ENCODE data around the gene ZFX.

Gene ZFX

DNA sequence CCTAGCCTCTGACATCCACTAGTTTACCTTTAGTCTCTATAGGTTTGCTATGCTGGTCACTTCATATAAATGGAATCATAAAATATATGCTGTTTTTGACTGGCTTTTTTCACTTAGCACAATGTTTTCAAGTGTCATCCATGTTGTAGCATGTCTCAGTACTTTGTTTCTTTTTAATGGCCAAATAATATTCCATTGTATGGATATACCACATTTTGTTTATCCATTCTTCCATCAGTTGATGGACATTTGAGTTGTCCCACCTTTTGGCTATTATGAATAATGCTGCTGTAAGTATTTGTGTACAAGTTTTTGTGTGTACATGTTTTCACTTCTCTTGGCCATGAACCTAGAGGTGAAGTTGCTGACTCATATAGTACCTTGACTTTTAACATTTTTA lies 75.7 kb downstream of the ZFX start:
- H3K9me3 ChIP-seq (ENCODE audit: low read length): no peaks in the 10 kb centered on the region
- no peak overlapping the region for H3K4me3 ChIP-seq (ENCODE audit: low read depth in 1 of 2, low read length in 2 of 2)
- H3K27me3 ChIP-seq (ENCODE audit: control insufficient read depth in 1 of 2, insufficient read depth in 2 of 2, low read length in 2 of 2): no peaks in the 10 kb centered on the region
- no peaks in the 10 kb centered on the region for H3K4me1 ChIP-seq (ENCODE audit: insufficient read depth, low read length)
- H3K27ac ChIP-seq (ENCODE audit: low read depth, low read length): no peak overlapping the region
- no peaks in the 10 kb centered on the region for H3K36me3 ChIP-seq (ENCODE audit: insufficient read depth, low read length)
- no peak overlapping the region for H3K9ac ChIP-seq (ENCODE audit: low read length)

DNA sequence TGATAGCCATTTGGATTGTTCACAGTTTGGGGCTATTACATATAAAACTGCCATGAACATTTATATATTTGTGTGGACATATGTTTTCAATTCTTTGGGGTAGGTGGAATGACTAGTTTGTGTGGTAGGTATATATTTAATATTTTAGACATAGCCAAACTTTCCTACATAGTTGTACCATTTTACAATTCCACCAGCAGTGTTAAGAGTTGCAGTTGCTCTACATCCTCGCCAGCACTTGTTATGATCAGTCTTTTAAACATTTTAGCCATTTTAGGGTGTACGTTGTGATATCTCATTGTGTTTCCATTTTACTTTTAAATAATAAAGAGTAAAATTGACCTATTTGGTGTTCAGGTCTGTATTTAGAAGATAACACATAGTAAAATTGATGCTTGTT lies 76.6 kb downstream of the ZFX start:
- Histone ChIP-seq H3K36me3 (ENCODE audit: insufficient read depth, low read length) (no peaks in the 10 kb centered on the region), H3K9ac (ENCODE audit: low read length) (no peak overlapping the region), H3K27ac (ENCODE audit: low read depth, low read length) (no peak overlapping the region), H3K9me3 (ENCODE audit: low read length) (no peaks in the 10 kb centered on the region), H3K4me1 (ENCODE audit: insufficient read depth, low read length) (no peaks in the 10 kb centered on the region), H3K27me3 (ENCODE audit: control insufficient read depth in 1 of 2, insufficient read depth in 2 of 2, low read length in 2 of 2) (no peaks in the 10 kb centered on the region), H3K4me3 (ENCODE audit: low read depth in 1 of 2, low read length in 2 of 2) (no peak overlapping the region)

- Histone ChIP-seq H3K4me3 (ENCODE audit: low read depth in 1 of 2, low read length in 2 of 2) (no peak overlapping the region), H3K36me3 (ENCODE audit: insufficient read depth, low read length) (no peaks in the 10 kb centered on the region), H3K27ac (ENCODE audit: low read depth, low read length) (no peak overlapping the region), H3K9ac (ENCODE audit: low read length) (no peak overlapping the region), H3K4me1 (ENCODE audit: insufficient read depth, low read length) (no peaks in the 10 kb centered on the region), H3K9me3 (ENCODE audit: low read length) (no peaks in the 10 kb centered on the region), H3K27me3 (ENCODE audit: control insufficient read depth in 1 of 2, insufficient read depth in 2 of 2, low read length in 2 of 2) (no peaks in the 10 kb centered on the region)
These were observed 79.1 kb downstream of the ZFX start for GRCh38 chrX:24228596-24228995.

DNA sequence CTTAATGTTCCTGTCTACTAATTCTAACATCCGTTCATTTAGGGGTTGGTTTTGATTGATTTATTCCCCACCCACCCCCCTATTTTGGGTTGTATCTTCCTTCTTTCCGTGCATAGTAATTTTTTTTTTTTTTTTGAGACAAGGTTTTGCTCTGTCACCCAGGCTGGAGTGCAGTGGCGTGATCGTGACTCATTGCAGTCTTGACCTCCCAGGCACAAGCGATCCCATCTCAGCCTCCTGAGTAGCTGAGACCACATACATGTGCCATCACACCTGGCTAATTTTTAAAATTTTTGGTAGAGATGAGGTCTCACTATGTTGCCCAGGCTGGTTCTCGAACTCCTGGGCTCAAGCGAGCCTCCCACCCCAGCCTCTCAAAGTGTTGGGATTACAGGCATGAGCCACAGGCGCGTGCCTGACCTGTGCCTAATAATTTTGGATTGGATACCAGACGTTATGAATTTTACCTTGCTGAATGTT lies 79.9 kb downstream of the ZFX start:
- H3K27me3 ChIP-seq (ENCODE audit: control insufficient read depth in 1 of 2, insufficient read depth in 2 of 2, low read length in 2 of 2): no peaks in the 10 kb centered on the region
- no peak overlapping the region for H3K9ac ChIP-seq (ENCODE audit: low read length)
- no peaks in the 10 kb centered on the region for H3K9me3 ChIP-seq (ENCODE audit: low read length)
- H3K4me1 ChIP-seq (ENCODE audit: insufficient read depth, low read length): no peaks in the 10 kb centered on the region
- H3K36me3 ChIP-seq (ENCODE audit: insufficient read depth, low read length): no peaks in the 10 kb centered on the region
- no peak overlapping the region for H3K4me3 ChIP-seq (ENCODE audit: low read depth in 1 of 2, low read length in 2 of 2)
- no peak overlapping the region for H3K27ac ChIP-seq (ENCODE audit: low read depth, low read length)

DNA sequence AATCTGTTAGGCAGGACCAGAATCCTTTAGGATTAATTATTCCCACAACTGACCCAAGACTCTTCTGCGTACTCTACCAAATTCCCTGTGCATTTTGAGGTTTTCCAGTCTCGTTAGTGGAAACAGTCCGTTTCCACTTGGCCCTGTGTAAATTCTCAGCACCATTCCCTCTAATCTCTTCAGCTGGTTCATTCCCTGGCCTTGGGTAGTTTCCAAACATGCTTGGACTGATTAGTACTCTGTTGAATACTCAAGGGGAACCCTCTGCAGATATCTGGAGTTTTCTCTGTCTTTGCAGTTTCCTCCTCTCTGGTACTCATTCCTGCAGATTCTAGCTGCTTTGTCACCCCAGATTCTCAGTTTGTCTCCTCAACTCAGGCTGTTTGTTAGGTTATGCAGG lies 80.4 kb downstream of the ZFX start:
- Histone ChIP-seq H3K27me3 (ENCODE audit: control insufficient read depth in 1 of 2, insufficient read depth in 2 of 2, low read length in 2 of 2) (no peaks in the 10 kb centered on the region), H3K4me1 (ENCODE audit: insufficient read depth, low read length) (no peaks in the 10 kb centered on the region), H3K27ac (ENCODE audit: low read depth, low read length) (no peak overlapping the region)

GRCh38 chrX:24231131-24231540 lies 81.6 kb downstream of the ZFX start:
- no peak overlapping the region for H3K27ac ChIP-seq (ENCODE audit: low read depth, low read length)
- H3K27me3 ChIP-seq (ENCODE audit: control insufficient read depth in 1 of 2, insufficient read depth in 2 of 2, low read length in 2 of 2): no peaks in the 10 kb centered on the region
- no peak overlapping the region for H3K4me3 ChIP-seq (ENCODE audit: low read depth in 1 of 2, low read length in 2 of 2)
- H3K9me3 ChIP-seq (ENCODE audit: low read length): no peaks in the 10 kb centered on the region
- no peaks in the 10 kb centered on the region for H3K36me3 ChIP-seq (ENCODE audit: insufficient read depth, low read length)
- no peaks in the 10 kb centered on the region for H3K4me1 ChIP-seq (ENCODE audit: insufficient read depth, low read length)
- H3K9ac ChIP-seq (ENCODE audit: low read length): no peak overlapping the region

More for the DNA sequence above, 80.4 kb downstream of the ZFX start:
- Histone ChIP-seq H3K9ac (ENCODE audit: low read length) (no peak overlapping the region), H3K4me3 (ENCODE audit: low read depth in 1 of 2, low read length in 2 of 2) (no peak overlapping the region), H3K9me3 (ENCODE audit: low read length) (no peaks in the 10 kb centered on the region), H3K36me3 (ENCODE audit: insufficient read depth, low read length) (no peaks in the 10 kb centered on the region)

DNA sequence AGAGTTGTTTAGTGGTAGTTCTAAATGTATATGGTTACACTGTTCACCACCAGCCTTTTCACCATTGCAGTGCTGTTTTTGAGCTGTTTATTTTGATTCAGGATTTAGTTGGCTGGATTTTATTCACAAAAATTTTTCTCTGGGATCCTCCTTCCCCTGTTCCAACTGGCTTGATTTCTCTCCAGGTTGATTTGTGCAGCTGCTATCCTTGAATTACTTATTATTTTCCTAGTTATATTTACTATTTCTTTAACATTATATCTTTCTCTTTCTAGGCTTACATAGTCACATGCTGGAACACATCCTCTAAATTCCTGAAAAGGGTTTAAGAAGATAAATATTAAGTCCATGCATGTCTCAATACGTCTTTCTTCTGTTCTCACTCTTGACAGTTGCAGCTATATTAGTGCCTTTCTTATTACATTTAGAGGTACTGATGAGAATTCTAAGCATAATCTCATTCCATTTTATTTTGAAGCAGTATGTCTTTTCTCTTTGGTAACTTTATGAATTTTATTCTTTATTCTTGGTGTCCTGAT lies 82.2 kb downstream of the ZFX start:
- no peaks in the 10 kb centered on the region for H3K9me3 ChIP-seq (ENCODE audit: low read length)
- H3K36me3 ChIP-seq (ENCODE audit: insufficient read depth, low read length): no peaks in the 10 kb centered on the region
- no peak overlapping the region for H3K27ac ChIP-seq (ENCODE audit: low read depth, low read length)
- H3K27me3 ChIP-seq (ENCODE audit: control insufficient read depth in 1 of 2, insufficient read depth in 2 of 2, low read length in 2 of 2): no peaks in the 10 kb centered on the region
- H3K4me1 ChIP-seq (ENCODE audit: insufficient read depth, low read length): no peaks in the 10 kb centered on the region
- no peak overlapping the region for H3K9ac ChIP-seq (ENCODE audit: low read length)
- H3K4me3 ChIP-seq (ENCODE audit: low read depth in 1 of 2, low read length in 2 of 2): no peak overlapping the region

- no peak overlapping the region for H3K4me3 ChIP-seq (ENCODE audit: low read depth in 1 of 2, low read length in 2 of 2)
- H3K27me3 ChIP-seq (ENCODE audit: control insufficient read depth in 1 of 2, insufficient read depth in 2 of 2, low read length in 2 of 2): no peaks in the 10 kb centered on the region
- H3K9ac ChIP-seq (ENCODE audit: low read length): no peak overlapping the region
- H3K27ac ChIP-seq (ENCODE audit: low read depth, low read length): no peak overlapping the region
- H3K36me3 ChIP-seq (ENCODE audit: insufficient read depth, low read length): no peaks in the 10 kb centered on the region
- H3K4me1 ChIP-seq (ENCODE audit: insufficient read depth, low read length): no peaks in the 10 kb centered on the region
- no peaks in the 10 kb centered on the region for H3K9me3 ChIP-seq (ENCODE audit: low read length)
These were observed 83.3 kb downstream of the ZFX start for GRCh38 chrX:24232796-24233195.

DNA sequence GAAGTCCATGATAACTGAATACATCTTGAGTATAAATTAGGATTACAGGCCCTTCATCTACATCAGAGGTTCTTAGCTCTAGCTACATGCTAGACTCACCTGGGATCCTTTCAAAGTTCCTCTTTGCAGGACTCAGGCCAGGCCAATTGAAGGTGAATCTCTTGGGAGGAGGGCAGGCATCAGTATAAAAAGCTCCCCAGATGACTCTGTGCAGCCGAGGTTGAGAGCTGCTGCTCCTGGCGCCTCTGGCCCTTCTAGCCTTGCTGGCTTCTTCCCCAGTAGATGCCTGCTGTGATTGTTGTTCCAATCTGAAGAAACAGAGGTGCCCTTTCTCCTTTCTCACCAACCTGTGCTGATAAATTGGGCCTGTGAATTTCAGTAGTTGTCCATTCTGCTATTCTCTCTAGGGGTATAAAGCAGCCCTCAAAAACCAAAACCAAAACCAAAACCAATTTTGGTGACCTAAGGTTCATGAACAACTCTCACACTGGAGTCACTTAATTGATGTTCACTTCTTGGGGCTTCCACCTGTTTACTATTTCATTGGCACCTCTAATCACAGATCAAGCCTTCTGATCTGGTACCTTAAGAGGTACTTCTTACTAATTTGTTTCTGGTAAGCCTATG lies 85.7 kb downstream of the ZFX start:
- Histone ChIP-seq H3K27me3 (ENCODE audit: control insufficient read depth in 1 of 2, insufficient read depth in 2 of 2, low read length in 2 of 2) (no peaks in the 10 kb centered on the region), H3K4me1 (ENCODE audit: insufficient read depth, low read length) (no peaks in the 10 kb centered on the region), H3K4me3 (ENCODE audit: low read depth in 1 of 2, low read length in 2 of 2) (no peak overlapping the region), H3K36me3 (ENCODE audit: insufficient read depth, low read length) (no peaks in the 10 kb centered on the region), H3K9me3 (ENCODE audit: low read length) (no peaks in the 10 kb centered on the region), H3K9ac (ENCODE audit: low read length) (no peak overlapping the region), H3K27ac (ENCODE audit: low read depth, low read length) (no peak overlapping the region)

GRCh38 chrX:24241822-24242648 lies 92.5 kb downstream of the ZFX start:
- no peak overlapping the region for H3K4me3 ChIP-seq (ENCODE audit: low read depth in 1 of 2, low read length in 2 of 2)
- H3K9ac ChIP-seq (ENCODE audit: low read length): no peak overlapping the region
- H3K4me1 ChIP-seq (ENCODE audit: insufficient read depth, low read length): no peaks in the 10 kb centered on the region
- no peaks in the 10 kb centered on the region for H3K36me3 ChIP-seq (ENCODE audit: insufficient read depth, low read length)
- H3K9me3 ChIP-seq (ENCODE audit: low read length): no peaks in the 10 kb centered on the region
- H3K27me3 ChIP-seq (ENCODE audit: control insufficient read depth in 1 of 2, insufficient read depth in 2 of 2, low read length in 2 of 2): no peaks in the 10 kb centered on the region
- H3K27ac ChIP-seq (ENCODE audit: low read depth, low read length): no peak overlapping the region

- Histone ChIP-seq H3K36me3 (ENCODE audit: insufficient read depth, low read length) (no peaks in the 10 kb centered on the region), H3K4me3 (ENCODE audit: low read depth in 1 of 2, low read length in 2 of 2) (no peak overlapping the region), H3K9ac (ENCODE audit: low read length) (no peak overlapping the region), H3K27ac (ENCODE audit: low read depth, low read length) (no peak overlapping the region), H3K27me3 (ENCODE audit: control insufficient read depth in 1 of 2, insufficient read depth in 2 of 2, low read length in 2 of 2) (no peaks in the 10 kb centered on the region), H3K9me3 (ENCODE audit: low read length) (no peaks in the 10 kb centered on the region), H3K4me1 (ENCODE audit: insufficient read depth, low read length) (no peaks in the 10 kb centered on the region)
These were observed 93.2 kb downstream of the ZFX start for GRCh38 chrX:24242649-24243175.

Data from muscle layer of colon (tissue), 2 donors.